Ectodermal cell (in vitro differentiated cells): ENCODE data around the gene RAB43. TPM values are rescaled to one million over a fixed set of nuclear protein-coding genes. Genes with fewer than 3 reads are reported as not detected.
"Not testable (repeated sequence)": the region's sequence is repeated elsewhere in the genome, so short reads cannot be mapped to it uniquely, and the experiment has no call there.

Experiments used
- H3K27ac ChIP-seq: 2 replicates; pipeline ENCODE4 v1.7.0; 2013; ENCODE audit warnings: mild to moderate bottlenecking, low read depth, low read length; ENCODE audit not compliant: insufficient read depth, poor library complexity, severe bottlenecking
- H3K27me3 ChIP-seq: 2 replicates; pipeline ENCODE4 v1.7.0; 2013; ENCODE audit warnings: mild to moderate bottlenecking, low read length; ENCODE audit not compliant: insufficient read depth, control insufficient read depth, poor library complexity, severe bottlenecking
- H3K36me3 ChIP-seq: one replicate; pipeline ENCODE4 v1.7.0; 2013; ENCODE audit warnings: low read length; ENCODE audit not compliant: control insufficient read depth, insufficient read depth
- H3K4me1 ChIP-seq: one replicate; pipeline ENCODE4 v1.7.0; 2013; ENCODE audit warnings: low read length; ENCODE audit not compliant: control insufficient read depth, insufficient read depth
- H3K4me3 ChIP-seq: 2 replicates; pipeline ENCODE4 v1.7.0; 2013; ENCODE audit warnings: low read depth, low read length, control low read depth; ENCODE audit not compliant: insufficient read depth
- H3K9me3 ChIP-seq: 2 replicates; pipeline ENCODE4 v1.7.0; 2013; ENCODE audit warnings: mild to moderate bottlenecking, low read length, moderate library complexity; ENCODE audit not compliant: control insufficient read depth
- WGBS, 2 experiments: methylation state at CpG; one replicate each; pipeline ENCODE4 v1.1.7; 2013; ENCODE audit warnings: missing lambda C conversion rate in 2 of 2; 5-methylcytosine and 5-hydroxymethylcytosine counted together
- polyA plus RNA-seq, 4 experiments: library from polyadenylated mRNA; stranded (reverse); fragments of 50-300 nt; gene quantifications; one replicate each; pipeline ENCODE4 v1.2.3, GENCODE V29; 2013

Gene RAB43
- 4.5 TPM for polyA plus RNA-seq (2013, experiment 1 of 4)
- 6.3 TPM for polyA plus RNA-seq (2013, experiment 2 of 4)
- 3.5 TPM for polyA plus RNA-seq (2013, experiment 3 of 4)
- polyA plus RNA-seq (2013, experiment 4 of 4): 3.1 TPM

GRCh38 chr3:129121792-129122411 is at the start of gene RAB43:
Gene RAB43, minus strand, starts transcription at chr3:129121804. Its CDS starts 315 bp downstream, at chr3:129121489.
- H3K36me3 ChIP-seq: no peaks in the 10 kb centered on the region
- H3K27me3 ChIP-seq: no peaks in the 10 kb centered on the region
- no peaks in the 10 kb centered on the region for H3K9me3 ChIP-seq
- H3K4me1 ChIP-seq: peaks cover 24% of the 10 kb centered on the region
- no peak within 1 kb of the TSS for H3K27ac ChIP-seq
- 0% methylated on average over 57 to 60 of the region's 60 CpGs for WGBS, 2 experiments
- H3K4me3 ChIP-seq: peak within 1 kb of the TSS; percentile 66

DNA sequence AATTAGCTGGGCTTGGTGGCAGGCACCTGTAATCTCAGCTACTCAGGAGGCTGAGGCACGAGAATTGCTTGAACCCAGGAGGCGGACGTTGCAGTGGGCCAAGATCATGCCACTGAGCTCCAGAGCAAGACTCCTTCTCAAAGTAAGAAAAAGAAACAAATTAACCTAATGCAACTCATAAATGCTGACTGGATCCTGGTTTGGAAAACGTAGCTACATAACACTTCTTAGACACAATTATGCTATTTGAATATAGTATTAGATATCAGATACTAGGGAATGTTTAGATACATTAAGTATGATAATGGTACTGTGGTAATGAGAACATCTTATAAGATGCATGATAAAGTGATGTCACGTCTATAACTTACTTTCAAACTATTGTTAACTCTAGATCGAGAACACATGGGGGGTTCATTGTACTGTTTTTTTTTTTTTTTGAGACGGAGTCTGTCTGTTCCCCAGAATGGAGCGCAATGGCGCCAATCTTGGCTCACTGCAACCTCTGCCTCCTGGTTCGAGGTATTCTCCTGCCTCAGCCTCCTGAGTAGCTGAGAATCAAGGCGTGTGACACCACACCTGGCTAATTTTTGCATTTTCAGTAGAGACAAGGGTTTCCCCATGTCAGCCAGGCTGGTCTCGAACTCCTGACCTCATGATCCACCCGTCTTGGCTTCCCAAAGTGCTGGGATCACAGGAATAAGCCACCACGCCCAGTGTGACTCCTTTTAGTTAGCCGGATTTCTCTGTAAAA is 45.2 kb upstream of the RAB43 start:
- WGBS, 2 experiments: 95% methylated on average over 14 to 15 of the region's 15 CpGs
- no peaks in the 10 kb centered on the region for H3K9me3 ChIP-seq
- no peak overlapping the region for H3K4me3 ChIP-seq
- no peaks in the 10 kb centered on the region for H3K27me3 ChIP-seq
- H3K27ac ChIP-seq: no peak overlapping the region
- H3K36me3 ChIP-seq: peaks cover 38% of the 10 kb centered on the region
- H3K4me1 ChIP-seq: peaks cover 7% of the 10 kb centered on the region

- not testable (repeated sequence) for H3K4me1 ChIP-seq, H3K27me3 ChIP-seq, H3K9me3 ChIP-seq, H3K4me3 ChIP-seq, H3K27ac ChIP-seq
- 91 to 94% methylated on average over 8 of the region's 8 CpGs for WGBS, 2 experiments
- H3K36me3 ChIP-seq: peaks cover 26% of the 10 kb centered on the region
These were observed 44.0 kb upstream of the RAB43 start for GRCh38 chr3:129165594-129165993.

GRCh38 chr3:129164500-129164899 is 42.9 kb upstream of the RAB43 start:
- Histone ChIP-seq H3K36me3 (peaks cover 20% of the 10 kb centered on the region), H3K27ac (no peak overlapping the region), H3K27me3 (no peaks in the 10 kb centered on the region), H3K9me3 (no peaks in the 10 kb centered on the region), H3K4me3 (no peak overlapping the region), H3K4me1 (peaks cover 7% of the 10 kb centered on the region)
- 92 to 95% methylated on average over 7 of the region's 7 CpGs for WGBS, 2 experiments

GRCh38 chr3:129162729-129163579 is 41.4 kb upstream of the RAB43 start:
- H3K4me1 ChIP-seq: peaks cover 7% of the 10 kb centered on the region
- H3K36me3 ChIP-seq: peaks cover 15% of the 10 kb centered on the region
- no peaks in the 10 kb centered on the region for H3K27me3 ChIP-seq
- no peak overlapping the region for H3K27ac ChIP-seq
- no peaks in the 10 kb centered on the region for H3K9me3 ChIP-seq
- 87 to 88% methylated on average over 5 of the region's 5 CpGs for WGBS, 2 experiments
- H3K4me3 ChIP-seq: no peak overlapping the region

DNA sequence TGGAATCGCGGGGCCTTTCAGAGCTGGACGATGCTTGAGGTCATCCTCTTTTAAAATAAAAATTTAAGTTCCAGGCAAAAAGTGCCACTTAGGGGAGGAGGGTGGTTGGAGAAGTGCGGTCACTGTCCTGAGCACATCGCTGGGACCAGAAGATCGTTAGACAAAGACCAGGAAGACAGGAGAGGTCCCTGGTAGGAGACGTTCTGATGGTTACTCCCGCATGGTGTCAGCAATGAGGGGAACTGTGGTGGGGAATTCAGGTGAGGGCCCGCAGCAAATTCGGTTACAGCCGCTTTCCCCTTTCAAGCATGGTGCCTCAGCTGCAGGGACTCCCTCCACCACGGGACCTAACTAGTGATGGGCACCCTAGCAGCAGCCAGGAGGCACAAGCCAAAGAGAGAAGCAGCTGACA is 40.3 kb upstream of the RAB43 start:
- 7 to 9% methylated on average over 12 of the region's 12 CpGs for WGBS, 2 experiments
- Histone ChIP-seq H3K4me1 (peaks cover 7% of the 10 kb centered on the region), H3K27me3 (no peaks in the 10 kb centered on the region), H3K9me3 (no peaks in the 10 kb centered on the region), H3K4me3 (peak overlapping the region; percentile 91), H3K36me3 (peaks cover 18% of the 10 kb centered on the region), H3K27ac (peak overlapping the region; percentile 96)

GRCh38 chr3:129160891-129161859 is 39.6 kb upstream of the RAB43 start, which contains the start of gene ISY1:
Gene ISY1, minus strand, starts transcription at chr3:129161063. Its CDS starts 88 bp downstream, at chr3:129160975.
- Histone ChIP-seq H3K27me3 (no peaks in the 10 kb centered on the region), H3K9me3 (no peaks in the 10 kb centered on the region), H3K27ac (peak within 1 kb of the TSS; percentile 96), H3K4me3 (peak within 1 kb of the TSS; percentile 91), H3K4me1 (peaks cover 7% of the 10 kb centered on the region), H3K36me3 (peaks cover 14% of the 10 kb centered on the region)
- WGBS, 2 experiments: 0 to 1% methylated on average over 61 to 64 of the region's 67 CpGs

- no peaks in the 10 kb centered on the region for H3K27me3 ChIP-seq
- H3K27ac ChIP-seq: no peak overlapping the region
- H3K9me3 ChIP-seq: no peaks in the 10 kb centered on the region
- H3K4me3 ChIP-seq: no peak overlapping the region
- peaks cover 5% of the 10 kb centered on the region for H3K36me3 ChIP-seq
- H3K4me1 ChIP-seq: no peaks in the 10 kb centered on the region
These were observed 23.2 kb upstream of the RAB43 start for GRCh38 chr3:129144786-129145185.

DNA sequence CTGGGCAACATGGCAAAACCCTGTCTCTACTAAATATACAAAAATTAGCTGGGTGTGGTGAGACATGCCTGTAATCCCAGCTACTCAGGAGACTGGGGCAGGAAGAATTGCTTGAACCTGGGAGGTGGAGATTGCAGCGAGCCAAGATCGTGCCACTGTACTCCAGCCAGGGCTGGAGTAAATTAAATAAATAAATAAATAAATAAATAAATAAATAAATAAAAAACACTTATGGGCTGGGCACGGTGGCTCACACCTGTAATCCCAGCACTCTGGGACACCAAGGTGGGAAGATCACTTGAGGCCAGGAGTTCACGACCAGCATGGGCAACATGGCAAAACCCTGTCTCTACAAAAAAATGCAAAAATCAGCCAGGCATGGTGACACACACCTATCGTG is 19.4 kb upstream of the RAB43 start:
- not testable (repeated sequence) for H3K27me3 ChIP-seq, H3K4me3 ChIP-seq, H3K27ac ChIP-seq, H3K4me1 ChIP-seq, H3K9me3 ChIP-seq
- H3K36me3 ChIP-seq: peaks cover 11% of the 10 kb centered on the region
- 93% methylated on average over 3 of the region's 5 CpGs for WGBS, 2 experiments
